GM19025 (cell line): ENCODE results near the gene ANO8.
"Not testable (repeated sequence)": the region's sequence is repeated elsewhere in the genome, so short reads cannot be mapped to it uniquely, and the experiment has no call there.

Source experiments
- ATAC-seq: cut with Tn5 transposase; IDR thresholded peaks from one replicate; pipeline ENCODE4 v1.9.1; 2021; ENCODE audit warnings: mild to moderate bottlenecking, low read depth, moderate library complexity; ENCODE audit not compliant: unreplicated experiment

The ANO8 gene

GRCh38 chr19:17334414-17335409 is at the start of gene ANO8:
Gene ANO8 (minus strand): TSS chr19:17334855. CDS start chr19:17334670, 185 bp downstream.
- peak; percentile 39 for ATAC-seq

GRCh38 chr19:17380426-17381138 is 45.9 kb upstream of the ANO8 start:
- ATAC-seq = no peak

GRCh38 chr19:17379221-17379631 is 44.6 kb upstream of the ANO8 start:
- ATAC-seq = no peak

- no peak for ATAC-seq
Measured at GRCh38 chr19:17378271-17378670, 43.6 kb upstream of the ANO8 start.

GRCh38 chr19:17376935-17377600 is 42.4 kb upstream of the ANO8 start, which contains the start of gene PLVAP:
Gene PLVAP (minus strand): TSS chr19:17377342. CDS start chr19:17377288, 54 bp downstream.
- no peak for ATAC-seq

- peak; percentile 79 for ATAC-seq
Measured at GRCh38 chr19:17370026-17370587, 35.5 kb upstream of the ANO8 start.

- no peak for ATAC-seq
Measured at GRCh38 chr19:17365361-17365760, 30.7 kb upstream of the ANO8 start.

GRCh38 chr19:17363852-17364605 is 29.4 kb upstream of the ANO8 start:
- not testable (repeated sequence) for ATAC-seq

- no peak for ATAC-seq
Measured at GRCh38 chr19:17359905-17360800, 25.5 kb upstream of the ANO8 start.

- ATAC-seq = no peak
Measured at GRCh38 chr19:17358395-17358794, 23.7 kb upstream of the ANO8 start.

GRCh38 chr19:17357724-17358123 is 23.1 kb upstream of the ANO8 start:
- ATAC-seq = no peak

GRCh38 chr19:17357078-17357666 is 22.5 kb upstream of the ANO8 start:
- no peak for ATAC-seq

GRCh38 chr19:17353386-17353785 is 18.7 kb upstream of the ANO8 start:
- no peak for ATAC-seq

- ATAC-seq = no peak
Measured at GRCh38 chr19:17352608-17353280, 18.1 kb upstream of the ANO8 start.

GRCh38 chr19:17351815-17352435 is 17.3 kb upstream of the ANO8 start:
- no peak for ATAC-seq

- ATAC-seq = no peak
Measured at GRCh38 chr19:17348700-17349099, 14.0 kb upstream of the ANO8 start.

- ATAC-seq = no peak
Measured at GRCh38 chr19:17347877-17348276, 13.2 kb upstream of the ANO8 start.
